ENCODE data around the gene HLA-DMB.

HLA-DMB gene

GRCh38 chr6:32960563-32960962 is 19.7 kb upstream of the HLA-DMB start:
- no peak overlapping the region for H3K4me3 ChIP-seq (replicated peaks; ENCODE audit: insufficient read depth, low read length)
- DNase-seq (ENCODE audit: low read depth in 1 of 2, low spot score in 1 of 2): no peak
- no peaks in the 10 kb centered on the region for H3K27me3 ChIP-seq (ENCODE audit: insufficient read depth, poor library complexity, severe bottlenecking)
- TF ChIP-seq CTCF (IDR thresholded peaks at IDR 0.05; ENCODE audit: insufficient read depth, low read length) (no peak), GABPA (IDR thresholded peaks at IDR 0.05; ENCODE audit: low read depth) (no peak), POLR2AphosphoS5 (IDR thresholded peaks at IDR 0.05; ENCODE audit: low read depth) (no peak), SPI1 (IDR thresholded peaks at IDR 0.05; ENCODE audit: borderline replicate concordance, low read depth) (no peak), REST (IDR thresholded peaks at IDR 0.05; ENCODE audit: insufficient replicate concordance, low read depth) (no peak)
- no peak overlapping the region for H3K27ac ChIP-seq (replicated peaks)

- TF ChIP-seq GABPA (IDR thresholded peaks at IDR 0.05; ENCODE audit: low read depth) (no peak), CTCF (IDR thresholded peaks at IDR 0.05; ENCODE audit: insufficient read depth, low read length) (no peak), SPI1 (IDR thresholded peaks at IDR 0.05; ENCODE audit: borderline replicate concordance, low read depth) (no peak), REST (IDR thresholded peaks at IDR 0.05; ENCODE audit: insufficient replicate concordance, low read depth) (no peak), POLR2AphosphoS5 (IDR thresholded peaks at IDR 0.05; ENCODE audit: low read depth) (no peak)
- DNase-seq (ENCODE audit: low read depth in 1 of 2, low spot score in 1 of 2): no peak
- Histone ChIP-seq H3K27me3 (ENCODE audit: insufficient read depth, poor library complexity, severe bottlenecking) (no peaks in the 10 kb centered on the region), H3K4me3 (replicated peaks; ENCODE audit: insufficient read depth, low read length) (no peak overlapping the region), H3K27ac (replicated peaks) (no peak overlapping the region)
Measured at GRCh38 chr6:32956176-32956575, 15.3 kb upstream of the HLA-DMB start.

- Histone ChIP-seq H3K27me3 (ENCODE audit: insufficient read depth, poor library complexity, severe bottlenecking) (no peaks in the 10 kb centered on the region), H3K4me3 (replicated peaks; ENCODE audit: insufficient read depth, low read length) (no peak overlapping the region), H3K27ac (replicated peaks) (no peak overlapping the region)
- TF ChIP-seq CTCF (IDR thresholded peaks at IDR 0.05; ENCODE audit: insufficient read depth, low read length) (no peak), POLR2AphosphoS5 (IDR thresholded peaks at IDR 0.05; ENCODE audit: low read depth) (no peak), SPI1 (IDR thresholded peaks at IDR 0.05; ENCODE audit: borderline replicate concordance, low read depth) (no peak), GABPA (IDR thresholded peaks at IDR 0.05; ENCODE audit: low read depth) (no peak), REST (IDR thresholded peaks at IDR 0.05; ENCODE audit: insufficient replicate concordance, low read depth) (no peak)
- peak in 1 of 2 experiments; percentile 39 for DNase-seq (ENCODE audit: low read depth in 1 of 2, low spot score in 1 of 2)
Measured at GRCh38 chr6:32954986-32955802, 14.4 kb upstream of the HLA-DMB start.
